Endothelial cell of umbilical vein (primary cell): ENCODE results near the gene ABCG2. TPM values are rescaled to one million over a fixed set of nuclear protein-coding genes. Genes with fewer than 3 reads are reported as not detected.

Experiments
- BruUV-seq: library from RNA; stranded (reverse); fragments of 400-500 nt; replicated peaks from 2 replicates; lab custom pipeline; 2021; lab: Mats Ljungman, UMichigan
- CTCF ChIA-PET: fragments of 300-600, 350-600 bp; sonication (Branson Sonifier 250); formaldehyde crosslinking; loops from one replicate; lab custom pipeline; 2021; ENCODE audit warnings: antibody characterized with exemption, inconsistent platforms; lab: Charles Lee
- POLR2A ChIA-PET: fragments of 300-600, 350-600 bp; sonication (Branson Sonifier 250); formaldehyde crosslinking; loops from one replicate; lab custom pipeline; 2021; ENCODE audit warnings: antibody characterized with exemption, inconsistent platforms; lab: Charles Lee
- DNase-seq: peaks from one replicate; pipeline ENCODE4 v3.0.0-alpha.2; 2011; ENCODE audit warnings: low read depth, low spot score
- FAIRE-seq: peaks from 2 replicates; lab custom pipeline; 2011; peaks lifted over from hg19 to GRCh38; lab: Jason Lieb, UNC
- H2AFZ ChIP-seq: 2 replicates; pipeline ENCODE4 v1.6.0; 2012; ENCODE audit warnings: low read depth, low read length, control low read depth, inconsistent platforms
- H3K27ac ChIP-seq: 2 replicates; pipeline ENCODE4 v1.5.1; 2011; ENCODE audit warnings: low read depth, mild to moderate bottlenecking, control low read depth, low read length, moderate library complexity; ENCODE audit not compliant: insufficient read depth
- H3K27me3 ChIP-seq, 2 experiments: 2 replicates each; pipeline versions ENCODE4 v1.6.0 to v1.6.1; 2011; ENCODE audit warnings: low read length in 2 of 2, mixed read lengths in 1 of 2; ENCODE audit not compliant: control insufficient read depth in 2 of 2, insufficient read depth in 2 of 2
- H3K36me3 ChIP-seq, 2 experiments: 2 replicates in 1 of 2; 3 replicates in 1 of 2; pipeline ENCODE4 v1.5.1; 2011; ENCODE audit warnings: low read length in 2 of 2, mild to moderate bottlenecking in 1 of 2, moderate library complexity in 1 of 2; ENCODE audit not compliant: control insufficient read depth in 2 of 2, insufficient read depth in 2 of 2; ENCODE audit errors: extremely low read depth in 1 of 2
- H3K4me1 ChIP-seq: 3 replicates; pipeline ENCODE4 v1.5.1; 2011; ENCODE audit warnings: mild to moderate bottlenecking, low read length; ENCODE audit not compliant: control insufficient read depth, insufficient read depth; ENCODE audit errors: extremely low read depth
- H3K4me2 ChIP-seq: 2 replicates; pipeline ENCODE4 v1.6.1; 2011; ENCODE audit warnings: low read length, control low read depth, mixed read lengths; ENCODE audit not compliant: insufficient read depth
- H3K4me3 ChIP-seq, 3 experiments: fragments of 200-600 bp in 1 of 3; sonication (generic), shearing (Covaris generic) in 1 of 3; replicated peaks in 1 of 3; 2 replicates each; pipeline ENCODE4 v1.5.1; 2011 to 2016; ENCODE audit warnings: control low read depth in 3 of 3, low read length in 3 of 3, mild to moderate bottlenecking in 2 of 3, inconsistent platforms in 1 of 3, low read depth in 1 of 3, moderate library complexity in 1 of 3; ENCODE audit not compliant: insufficient read depth in 1 of 3
- H3K79me2 ChIP-seq: 2 replicates; pipeline ENCODE4 v1.6.0; 2012; ENCODE audit warnings: low read length, inconsistent platforms; ENCODE audit not compliant: control insufficient read depth, insufficient read depth
- H3K9ac ChIP-seq: replicated peaks from 2 replicates; pipeline ENCODE3; 2011; ENCODE audit warnings: low read length, control low read depth; ENCODE audit not compliant: insufficient read depth; ENCODE audit errors: extremely low read depth
- H3K9me1 ChIP-seq: replicated peaks from 3 replicates; pipeline ENCODE4 v1.6.0; 2011; ENCODE audit warnings: mild to moderate bottlenecking, low read length; ENCODE audit not compliant: control insufficient read depth, insufficient read depth; ENCODE audit errors: extremely low read depth
- H3K9me3 ChIP-seq: replicated peaks from 2 replicates; pipeline ENCODE4 v1.5.1; 2012; ENCODE audit warnings: low read length, inconsistent platforms; ENCODE audit not compliant: control insufficient read depth, insufficient read depth
- H4K20me1 ChIP-seq: replicated peaks from 2 replicates; pipeline ENCODE3; 2011; ENCODE audit warnings: mild to moderate bottlenecking, low read length; ENCODE audit not compliant: control insufficient read depth, insufficient read depth; ENCODE audit errors: extremely low read depth
- CTCF ChIP-seq, 2 donors: IDR thresholded peaks; 1 replicate in 1 of 2; 2 replicates in 1 of 2; pipeline ENCODE4 v1.5.1; 2011; ENCODE audit warnings: low read length in 2 of 2, mild to moderate bottlenecking in 2 of 2, moderate library complexity in 2 of 2, control low read depth in 1 of 2, inconsistent platforms in 1 of 2, low read depth in 1 of 2; ENCODE audit not compliant: insufficient read depth in 1 of 2; ENCODE audit errors: extremely low read depth in 1 of 2
- EZH2 ChIP-seq: IDR thresholded peaks from 2 replicates; pipeline ENCODE4 v1.6.1; 2012; ENCODE audit warnings: borderline replicate concordance, low read depth, mild to moderate bottlenecking, moderate library complexity, low read length, inconsistent platforms; ENCODE audit not compliant: severe bottlenecking
- FOS ChIP-seq: IDR thresholded peaks from 2 replicates; pipeline ENCODE4 v1.6.1; 2011; ENCODE audit warnings: mild to moderate bottlenecking, low read length, moderate library complexity, borderline replicate concordance; ENCODE audit not compliant: insufficient read depth
- GATA2 ChIP-seq: IDR thresholded peaks from 2 replicates; pipeline ENCODE4 v1.7.0; 2011; ENCODE audit warnings: low read depth, mild to moderate bottlenecking, moderate library complexity, mixed read lengths, low read length; ENCODE audit not compliant: insufficient read length, insufficient read depth
- JUN ChIP-seq: IDR thresholded peaks from 2 replicates; pipeline ENCODE4 v1.6.1; 2011; ENCODE audit warnings: borderline replicate concordance, low read depth; ENCODE audit not compliant: insufficient read length, insufficient read depth
- MAX ChIP-seq: IDR thresholded peaks from 2 replicates; pipeline ENCODE4 v1.6.1; 2011; ENCODE audit not compliant: insufficient read depth, insufficient read length
- MYC ChIP-seq: IDR thresholded peaks from one replicate; pipeline ENCODE4 v1.6.1; 2011; ENCODE audit warnings: mild to moderate bottlenecking, low read depth, low read length
- POLR2A ChIP-seq: IDR thresholded peaks from 2 replicates; pipeline ENCODE4 v1.6.1; 2012; ENCODE audit warnings: low read depth, mild to moderate bottlenecking, control low read depth, low read length
- POLR2AphosphoS5 ChIP-seq: IDR thresholded peaks from 2 replicates; pipeline ENCODE4 v1.6.1; 2012; ENCODE audit warnings: low read depth, mild to moderate bottlenecking, control low read depth, low read length, moderate library complexity; ENCODE audit not compliant: insufficient read depth
- dilution Hi-C: fragments of 300-500 bp; cut with MboI; formaldehyde crosslinking; loops from one replicate; pipeline ENCODE4 v1.15.0; 2019; ENCODE audit warnings: low sequenced_read_pairs; ENCODE audit not compliant: extremely low pct_ligation_motif_present
- intact Hi-C: fragments of 100-400 bp; cut with micrococcal nuclease; formaldehyde crosslinking; loops from one replicate; pipeline ENCODE4 v1.10.0; 2022
- polyA plus RNA-seq, 4 experiments: library from polyadenylated mRNA; depleted of rRNA in 3 of 4; stranded (reverse) in 3 of 4; unstranded in 1 of 4; fragments of >200 nt; gene quantifications; 2 replicates each; pipeline versions ENCODE4 v1.2.1 to v1.2.3, GENCODE V29; 2011 to 2012; ENCODE audit warnings: missing spikeins in 1 of 4
- total RNA-seq: library from RNA; stranded (reverse); gene quantifications from 2 replicates; pipeline ENCODE4 v1.2.3, GENCODE V29; 2021

Gene ABCG2
- total and polyA plus RNA-seq, 2 donors (not counting 3 experiments of a cell fraction or from before 2014, with no cell fraction given), result 3.4 to 5.0 TPM

DNA sequence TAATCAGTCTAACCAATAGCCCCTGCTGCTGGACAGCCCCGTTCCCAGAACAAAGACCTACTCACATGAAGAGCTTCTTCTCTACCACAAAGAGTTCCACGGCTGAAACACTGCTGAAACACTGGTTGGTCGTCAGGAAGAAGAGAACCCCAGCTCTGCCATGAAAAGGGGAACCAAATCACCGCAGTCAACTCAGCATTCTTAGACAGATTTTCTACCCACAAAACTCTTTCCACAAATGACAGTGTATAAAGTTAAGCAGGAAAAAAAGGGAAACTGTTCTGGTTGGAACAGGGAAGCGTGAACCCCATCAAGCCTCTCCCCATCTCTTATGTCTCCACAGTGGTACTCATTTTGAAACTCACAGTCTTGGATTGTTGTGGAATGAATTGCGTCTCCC, 57.3 kb downstream of the ABCG2 start:
- Histone ChIP-seq H3K4me2 (no peak overlapping the region), H3K4me1 (peaks cover 19% of the 10 kb centered on the region), H3K79me2 (no peaks in the 10 kb centered on the region), H3K27me3 (no peaks in the 10 kb centered on the region), H3K9ac (no peak overlapping the region), H2AFZ (no peak overlapping the region), H3K36me3 (no peaks in the 10 kb centered on the region), H3K27ac (no peak overlapping the region), H3K9me1 (no peaks in the 10 kb centered on the region), H3K4me3 (no peak overlapping the region), H3K9me3 (no peaks in the 10 kb centered on the region), H4K20me1 (no peaks in the 10 kb centered on the region)
- dilution Hi-C loops (no loop called here), intact Hi-C loops (loop anchor here (10.0 kb wide), 1 partner anchor 494 kb away; the partner anchor contains the start of gene HERC3)
- no TSS peak for BruUV-seq
- ChIA-PET CTCF (no interaction called here), POLR2A (no interaction called here)
- TF ChIP-seq FOS (no peak), POLR2AphosphoS5 (no peak), MAX (no peak), MYC (no peak), GATA2 (no peak), JUN (no peak), POLR2A (no peak), CTCF (IDR thresholded peaks at IDR 0.05; ENCODE audit: extremely low read depth in 1 of 2, insufficient read depth in 1 of 2, low read depth in 1 of 2, low read length in 2 of 2) (no peak), EZH2 (no peak)
- FAIRE-seq (no peak), DNase-seq (no peak)
